Astrocyte (in vitro differentiated cells and primary cell): Measurements from ENCODE around the gene TSC22D1. TPM values are rescaled to one million over a fixed set of nuclear protein-coding genes. Genes with fewer than 3 reads are reported as not detected.
"Not testable (repeated sequence)": the region's sequence is repeated elsewhere in the genome, so short reads cannot be mapped to it uniquely, and the experiment has no call there.

ENCODE experiments used
- DNase-seq: peaks from one replicate; pipeline ENCODE4 v3.0.0-alpha.2; 2010; ENCODE audit warnings: low read depth
- FAIRE-seq: peaks from 2 replicates; lab custom pipeline; 2011; peaks lifted over from hg19 to GRCh38; lab: Jason Lieb, UNC
- H2AFZ ChIP-seq: 2 replicates; pipeline ENCODE4 v1.6.0; 2012; ENCODE audit warnings: low read depth, low read length, inconsistent platforms
- H3K27ac ChIP-seq: 2 replicates; pipeline ENCODE4 v1.5.1; 2011; ENCODE audit warnings: low read depth, low read length, inconsistent platforms
- H3K27me3 ChIP-seq: 2 replicates; pipeline ENCODE4 v1.6.0; 2011; ENCODE audit warnings: low read length, inconsistent platforms; ENCODE audit not compliant: insufficient read depth
- H3K36me3 ChIP-seq: 2 replicates; pipeline ENCODE4 v1.5.1; 2011; ENCODE audit warnings: low read length, inconsistent platforms; ENCODE audit not compliant: insufficient read depth
- H3K4me1 ChIP-seq: 2 replicates; pipeline ENCODE4 v1.5.1; 2011; ENCODE audit warnings: low read length, inconsistent platforms; ENCODE audit not compliant: insufficient read depth
- H3K4me2 ChIP-seq: 2 replicates; pipeline ENCODE4 v1.6.0; 2012; ENCODE audit warnings: low read length, inconsistent platforms
- H3K4me3 ChIP-seq: 2 replicates; pipeline ENCODE4 v1.5.1; 2011; ENCODE audit warnings: low read depth, mild to moderate bottlenecking, low read length, inconsistent platforms; ENCODE audit not compliant: insufficient read depth
- H3K79me2 ChIP-seq: 2 replicates; pipeline ENCODE4 v1.6.0; 2012; ENCODE audit warnings: mild to moderate bottlenecking, low read length, inconsistent platforms; ENCODE audit not compliant: insufficient read depth
- H3K9ac ChIP-seq: 2 replicates; pipeline ENCODE4 v1.6.0; 2012; ENCODE audit warnings: mild to moderate bottlenecking, low read length, inconsistent platforms
- H3K9me3 ChIP-seq: 2 replicates; pipeline ENCODE4 v1.5.1; 2012; ENCODE audit warnings: low read depth, mild to moderate bottlenecking, low read length, inconsistent platforms; ENCODE audit not compliant: insufficient read depth
- H4K20me1 ChIP-seq: 2 replicates; pipeline ENCODE4 v1.6.0; 2012; ENCODE audit warnings: low read length, inconsistent platforms; ENCODE audit not compliant: insufficient read depth
- H3K27ac Mint-ChIP-seq: one replicate; pipeline ENCODE4 v1.8.0; 2021; ENCODE audit warnings: mild to moderate bottlenecking, mixed read lengths; ENCODE audit not compliant: unreplicated experiment
- H3K27me3 Mint-ChIP-seq: one replicate; pipeline ENCODE4 v1.8.0; 2021; ENCODE audit warnings: low read depth, mixed read lengths; ENCODE audit not compliant: unreplicated experiment
- H3K36me3 Mint-ChIP-seq: one replicate; pipeline ENCODE4 v1.8.0; 2021; ENCODE audit warnings: low read depth, mixed read lengths; ENCODE audit not compliant: unreplicated experiment
- H3K4me1 Mint-ChIP-seq: one replicate; pipeline ENCODE4 v1.8.0; 2021; ENCODE audit warnings: low read depth, mixed read lengths; ENCODE audit not compliant: unreplicated experiment
- H3K4me3 Mint-ChIP-seq: one replicate; pipeline ENCODE4 v1.8.0; 2021; ENCODE audit warnings: mild to moderate bottlenecking, moderate library complexity, mixed read lengths; ENCODE audit not compliant: unreplicated experiment
- H3K9me3 Mint-ChIP-seq: one replicate; pipeline ENCODE4 v1.8.0; 2021; ENCODE audit warnings: mild to moderate bottlenecking, mixed read lengths; ENCODE audit not compliant: unreplicated experiment
- CTCF ChIP-seq: IDR thresholded peaks from 2 replicates; pipeline ENCODE4 v1.5.1; 2011; ENCODE audit warnings: low read depth, mild to moderate bottlenecking, inconsistent platforms, low read length, moderate library complexity; ENCODE audit not compliant: insufficient read depth
- EZH2 ChIP-seq: IDR thresholded peaks from 2 replicates; pipeline ENCODE4 v1.6.1; 2012; ENCODE audit warnings: mild to moderate bottlenecking, low read length, inconsistent platforms; ENCODE audit not compliant: insufficient read depth
- total RNA-seq: library from RNA; stranded (reverse); gene quantifications from 2 replicates; pipeline ENCODE4 v1.2.1, GENCODE V29; 2021

The TSC22D1 gene
- total RNA-seq, 1 donor from 2014 or later = 96.2 TPM

GRCh38 chr13:44605275-44605674, 29.1 kb upstream of the TSC22D1 start:
- Histone ChIP-seq H3K27me3 (no peaks in the 10 kb centered on the region), H3K9ac (no peak overlapping the region), H3K4me2 (no peak overlapping the region), H3K4me1 (no peaks in the 10 kb centered on the region), H3K9me3 (no peaks in the 10 kb centered on the region), H3K36me3 (no peaks in the 10 kb centered on the region), H2AFZ (no peak overlapping the region), H3K4me3 (no peak overlapping the region), H3K27ac (no peak overlapping the region), H4K20me1 (no peaks in the 10 kb centered on the region), H3K79me2 (no peaks in the 10 kb centered on the region)
- Mint-ChIP-seq H3K27me3 (no peaks in the 10 kb centered on the region), H3K9me3 (peaks cover 2% of the 10 kb centered on the region), H3K27ac (no peak overlapping the region), H3K36me3 (no peaks in the 10 kb centered on the region), H3K4me1 (no peaks in the 10 kb centered on the region), H3K4me3 (no peak overlapping the region)
- no peak for DNase-seq
- TF ChIP-seq CTCF = no peak
- TF ChIP-seq EZH2 = no peak
- no peak for FAIRE-seq

GRCh38 chr13:44601586-44601985, 25.5 kb upstream of the TSC22D1 start:
- no peaks in the 10 kb centered on the region for H3K27me3 Mint-ChIP-seq

DNA sequence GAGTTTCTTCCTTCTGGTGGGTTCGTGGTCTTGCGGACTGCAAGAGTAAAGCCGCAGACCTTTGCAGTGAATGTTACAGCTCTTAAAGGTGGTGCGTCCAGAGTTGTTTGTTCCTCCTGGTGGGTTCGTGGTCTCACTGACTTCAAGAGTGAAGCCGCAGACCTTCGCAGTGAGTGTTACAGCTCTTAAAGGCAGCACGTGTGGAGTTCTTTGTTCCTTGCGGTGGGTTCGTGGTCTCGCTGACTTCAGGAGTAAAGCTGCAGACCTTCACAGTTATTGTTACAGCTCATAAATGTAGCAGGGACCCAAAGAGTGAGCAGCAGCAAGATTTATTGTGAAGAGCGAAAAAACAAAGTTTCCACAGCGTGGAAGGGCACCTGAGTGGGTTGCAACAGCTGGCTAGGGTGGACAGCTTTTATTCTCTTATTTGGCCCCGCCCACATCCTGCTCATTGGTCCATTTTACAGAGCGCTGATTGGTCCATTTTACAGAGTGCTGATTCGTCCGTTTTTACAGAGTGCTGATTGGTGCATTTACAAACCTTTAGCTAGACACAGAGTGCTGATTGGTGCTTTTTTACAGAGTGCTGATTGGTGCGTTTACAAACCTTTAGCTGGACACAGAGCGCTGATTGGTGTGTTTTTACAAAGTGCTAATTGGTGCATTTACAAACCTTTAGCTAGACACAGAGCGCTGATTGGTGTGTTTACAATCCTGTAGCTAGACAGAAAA, 17.9 kb upstream of the TSC22D1 start:
- not testable (repeated sequence) for DNase-seq, FAIRE-seq, H3K27ac Mint-ChIP-seq

More at GRCh38 chr13:44601586-44601985, 25.5 kb upstream of the TSC22D1 start:
- H3K27ac ChIP-seq = no peak overlapping the region
- Mint-ChIP-seq H3K4me1 (no peaks in the 10 kb centered on the region), H3K9me3 (peaks cover 3% of the 10 kb centered on the region), H3K36me3 (no peaks in the 10 kb centered on the region), H3K4me3 (no peak overlapping the region), H3K27ac (no peak overlapping the region)
- no peaks in the 10 kb centered on the region for H3K9me3 ChIP-seq
- no peak overlapping the region for H3K4me3 ChIP-seq
- no peaks in the 10 kb centered on the region for H4K20me1 ChIP-seq
- no peak overlapping the region for H3K9ac ChIP-seq
- TF ChIP-seq CTCF (no peak), EZH2 (no peak)
- FAIRE-seq (no peak), DNase-seq (no peak)
- H3K4me1 ChIP-seq = no peaks in the 10 kb centered on the region
- no peaks in the 10 kb centered on the region for H3K79me2 ChIP-seq
- H3K4me2 ChIP-seq = no peak overlapping the region
- H3K36me3 ChIP-seq = no peaks in the 10 kb centered on the region
- no peak overlapping the region for H2AFZ ChIP-seq
- no peaks in the 10 kb centered on the region for H3K27me3 ChIP-seq

More for the DNA sequence above, 17.9 kb upstream of the TSC22D1 start:
- not testable (repeated sequence) for H3K9me3 Mint-ChIP-seq, H3K4me3 Mint-ChIP-seq, H3K4me1 Mint-ChIP-seq, H3K36me3 ChIP-seq, H3K4me2 ChIP-seq, H3K27me3 ChIP-seq, H3K9me3 ChIP-seq, H3K4me1 ChIP-seq, H2AFZ ChIP-seq, H3K9ac ChIP-seq, H3K27me3 Mint-ChIP-seq, H3K27ac ChIP-seq, H3K79me2 ChIP-seq, H3K4me3 ChIP-seq, H4K20me1 ChIP-seq, H3K36me3 Mint-ChIP-seq
